SIG-M5 treated with dmso at 0.1 percent for 504 hours (cell line): ENCODE results near the gene LDOC1.
"Not testable (repeated sequence)": the region's sequence is repeated elsewhere in the genome, so short reads cannot be mapped to it uniquely, and the experiment has no call there.

Experiments
- DNase-seq: peaks from one replicate; lab custom pipeline; 2025; ENCODE audit not compliant: unreplicated experiment; lab: John Stamatoyannopoulos, UW

Gene LDOC1

DNA sequence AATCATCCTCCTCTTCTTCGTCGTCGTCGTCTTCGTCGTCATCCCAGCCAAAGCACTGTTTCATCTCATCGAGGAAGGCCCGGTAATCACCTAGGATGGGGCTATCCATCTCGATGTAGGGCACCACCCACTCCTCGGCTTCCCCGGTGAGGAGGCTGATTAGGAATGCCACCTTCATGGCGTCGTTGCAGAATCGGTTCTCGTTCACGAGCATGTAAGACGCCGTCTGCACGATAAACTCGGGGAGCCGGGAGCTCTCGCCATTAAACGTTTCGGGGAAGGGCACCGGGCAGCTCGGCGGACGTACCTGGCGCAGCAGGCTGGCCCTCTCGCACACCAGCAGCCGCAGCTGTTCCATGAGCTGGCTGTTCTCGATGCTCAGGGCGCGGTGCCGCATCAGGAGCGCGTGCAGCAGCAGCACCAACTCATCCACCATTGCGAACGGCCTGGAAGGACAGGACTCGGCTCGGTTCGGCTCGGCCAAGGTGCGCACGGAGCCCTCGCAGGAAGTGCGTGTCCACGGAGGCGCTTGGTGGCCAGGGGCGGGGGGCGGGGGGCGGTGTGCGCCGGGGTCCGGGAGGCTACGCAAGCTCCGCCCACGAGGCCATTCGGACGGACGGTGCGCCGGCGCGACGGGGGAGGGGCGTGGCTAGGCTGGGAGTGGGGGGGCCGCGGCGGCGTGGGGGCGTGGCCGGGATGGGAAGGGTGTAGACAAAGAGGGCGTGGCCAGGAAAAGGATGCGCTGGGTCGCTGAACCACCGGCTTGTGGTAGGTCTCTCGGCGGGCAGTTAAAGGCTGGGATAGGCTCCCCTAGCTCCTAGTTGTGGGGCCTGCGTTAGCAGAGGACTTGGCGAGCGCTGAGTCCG lies at the start of gene LDOC1:
LDOC1 (minus strand) TSS at position 544 of the 866 bp plus-strand sequence; CDS start at position 436, 108 bp downstream.
- no peak for DNase-seq

DNA sequence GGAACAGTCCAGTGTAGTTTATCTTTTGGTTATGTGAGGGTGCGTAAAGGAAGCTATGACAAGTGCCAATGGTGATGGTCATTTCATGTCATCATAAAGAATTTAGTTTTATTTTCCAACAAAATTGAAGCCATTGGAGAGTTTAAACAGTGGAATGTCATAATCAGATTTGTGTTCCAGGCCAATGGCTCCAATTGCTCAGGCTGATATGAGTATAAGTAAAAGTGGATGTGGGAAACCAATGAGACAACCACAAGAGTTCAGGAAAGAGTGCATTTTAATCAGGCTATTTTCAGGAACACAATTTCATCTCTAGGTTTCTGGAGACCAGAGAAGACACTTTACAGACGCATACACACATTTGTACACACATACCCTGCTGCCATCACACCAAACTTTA lies 44.7 kb upstream of the LDOC1 start:
- no peak for DNase-seq

DNA sequence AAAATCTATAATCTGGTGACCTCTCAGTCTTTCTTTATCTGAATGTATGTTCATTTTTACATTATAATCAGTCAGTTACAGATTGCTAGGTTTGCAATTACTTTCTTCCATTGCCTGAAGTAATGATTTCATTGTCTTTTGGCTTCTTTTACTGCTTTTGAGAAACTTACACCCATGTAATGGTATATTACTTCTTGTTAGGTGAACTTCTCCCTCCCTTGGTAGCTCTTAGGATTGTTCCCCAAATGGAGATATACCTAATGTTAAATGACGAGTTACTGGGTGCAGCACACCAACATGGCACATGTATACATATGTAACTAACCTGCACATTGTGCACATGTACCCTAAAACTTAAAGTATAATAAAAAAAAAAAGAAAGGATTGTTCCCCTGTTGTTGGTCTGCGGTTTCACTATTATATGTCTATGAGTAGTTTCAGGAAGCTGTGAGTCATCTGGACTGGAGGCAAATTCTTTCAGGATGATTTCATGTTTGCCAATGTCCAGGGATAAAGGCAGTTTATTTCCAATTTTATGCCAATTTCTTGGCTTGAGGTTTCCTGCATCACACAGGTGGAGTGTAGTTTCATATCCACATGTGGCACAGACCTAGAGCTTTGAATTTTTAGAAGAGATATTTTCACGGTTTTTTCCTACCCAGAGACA lies 43.5 kb upstream of the LDOC1 start:
- peak; percentile 18 for DNase-seq

DNA sequence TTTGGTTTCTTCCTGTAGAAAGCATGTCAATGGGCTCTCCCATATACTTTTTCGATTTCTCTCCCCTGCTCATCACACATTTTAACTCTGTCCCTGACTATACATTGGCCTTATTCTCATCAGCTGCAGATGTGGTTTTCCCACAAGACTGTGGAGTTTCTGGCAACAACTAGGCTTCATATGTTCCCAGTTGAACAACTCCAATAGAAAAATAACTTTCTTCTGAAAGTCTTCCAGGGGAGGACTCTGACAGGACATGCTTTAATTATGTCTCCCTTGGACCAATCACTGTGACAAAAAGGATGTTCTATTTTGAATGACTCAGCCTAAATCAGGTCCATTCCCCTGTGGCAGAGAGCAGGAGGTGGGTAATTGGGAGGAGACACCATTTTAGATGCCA lies 37.3 kb upstream of the LDOC1 start:
- DNase-seq, result no peak

DNA sequence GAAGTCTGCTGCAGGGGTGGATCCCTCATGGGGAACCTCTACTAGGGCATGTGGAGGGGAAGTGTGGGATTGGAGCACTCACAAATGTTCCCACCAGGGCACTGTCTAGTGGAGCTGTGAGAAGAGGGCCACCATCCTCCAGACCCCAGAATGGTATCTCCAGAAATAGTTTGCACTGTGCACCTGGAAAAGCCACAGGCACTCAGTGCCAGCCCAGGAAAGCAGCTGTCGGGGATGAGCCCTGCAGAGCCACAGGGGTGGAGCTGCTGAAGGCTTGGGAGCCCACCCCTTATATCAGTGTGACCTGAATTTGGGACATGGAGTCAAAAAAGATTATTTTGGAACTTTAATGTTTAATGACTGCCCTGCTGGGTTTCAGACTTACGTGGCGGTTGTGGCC lies 25.0 kb upstream of the LDOC1 start:
- no peak for DNase-seq

DNA sequence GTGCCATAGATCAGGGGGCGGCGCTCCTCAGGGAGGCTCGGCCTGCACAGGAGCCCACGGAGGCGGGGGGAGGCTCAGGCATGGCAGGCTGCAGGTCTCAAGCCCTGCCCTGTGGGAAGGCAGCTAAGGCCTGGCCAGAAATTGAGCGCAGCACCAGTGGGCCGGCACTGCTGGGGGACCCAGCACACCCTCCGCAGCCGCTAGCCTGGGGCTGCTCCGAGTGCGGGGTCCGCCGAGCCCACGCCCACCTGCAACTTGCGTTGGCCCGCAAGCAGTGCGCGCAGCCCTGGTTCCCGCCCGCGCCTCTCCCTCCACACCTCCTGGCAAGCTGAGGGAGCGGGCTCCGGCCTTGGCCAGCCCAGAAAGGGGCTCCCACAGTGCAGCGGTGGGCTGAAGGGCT lies 11.6 kb upstream of the LDOC1 start:
- DNase-seq, result not testable (repeated sequence)

DNA sequence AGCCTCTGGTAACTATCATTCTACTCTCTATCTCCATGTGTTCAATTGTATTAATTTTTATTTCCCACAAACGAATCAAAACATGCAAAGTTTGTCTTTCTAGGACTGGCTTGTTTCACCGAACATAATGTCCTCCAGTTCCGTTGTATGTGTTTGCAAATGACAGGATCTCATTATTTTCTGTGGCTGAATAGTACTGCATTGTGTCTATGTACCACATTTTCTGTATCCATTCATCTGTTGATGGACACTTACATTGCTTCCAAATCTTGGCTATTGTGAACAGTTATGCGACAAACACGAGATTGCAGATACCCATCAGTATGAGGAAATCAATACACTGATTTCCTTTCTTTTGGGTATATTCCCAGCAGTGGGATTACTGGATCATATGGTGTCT lies 8.4 kb upstream of the LDOC1 start:
- no peak for DNase-seq

DNA sequence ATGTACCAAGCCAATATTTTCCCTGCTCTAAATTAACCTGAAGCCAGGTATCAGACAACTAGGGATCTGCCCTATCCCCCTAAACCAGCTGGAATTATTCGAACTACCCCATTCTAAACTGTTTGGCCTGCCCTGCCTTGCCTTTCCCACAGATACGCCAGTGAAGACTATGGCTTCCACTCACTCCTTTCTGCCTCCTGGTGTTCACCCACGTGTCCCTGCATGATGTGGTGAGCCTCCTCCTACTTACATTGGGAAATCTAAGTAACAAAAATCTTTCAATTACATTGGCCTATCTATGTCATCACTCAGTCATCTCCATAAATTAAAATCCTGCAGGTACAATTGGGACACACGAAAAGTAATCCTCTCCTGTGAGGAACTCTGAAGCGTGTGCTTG lies 6.1 kb upstream of the LDOC1 start:
- DNase-seq, result no peak

DNA sequence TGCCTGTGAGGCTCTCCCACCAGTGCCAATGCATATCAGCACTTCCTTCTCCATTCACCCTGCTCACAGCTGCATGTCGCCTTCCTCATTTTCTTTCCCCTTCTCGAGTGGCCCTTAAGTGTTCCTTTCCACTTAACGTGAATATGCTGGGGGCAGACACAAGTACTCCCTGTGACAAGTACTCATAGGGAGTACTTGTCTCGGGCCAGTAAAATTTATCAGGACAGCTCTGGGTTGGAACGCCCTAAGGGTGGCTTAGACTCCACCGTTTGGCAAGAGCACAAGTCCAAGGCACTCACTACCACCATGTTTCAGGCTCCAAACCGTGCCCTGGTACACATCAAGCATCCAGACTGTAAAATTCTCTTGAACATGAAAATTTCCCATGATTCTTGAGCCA lies 3.9 kb upstream of the LDOC1 start:
- no peak for DNase-seq

DNA sequence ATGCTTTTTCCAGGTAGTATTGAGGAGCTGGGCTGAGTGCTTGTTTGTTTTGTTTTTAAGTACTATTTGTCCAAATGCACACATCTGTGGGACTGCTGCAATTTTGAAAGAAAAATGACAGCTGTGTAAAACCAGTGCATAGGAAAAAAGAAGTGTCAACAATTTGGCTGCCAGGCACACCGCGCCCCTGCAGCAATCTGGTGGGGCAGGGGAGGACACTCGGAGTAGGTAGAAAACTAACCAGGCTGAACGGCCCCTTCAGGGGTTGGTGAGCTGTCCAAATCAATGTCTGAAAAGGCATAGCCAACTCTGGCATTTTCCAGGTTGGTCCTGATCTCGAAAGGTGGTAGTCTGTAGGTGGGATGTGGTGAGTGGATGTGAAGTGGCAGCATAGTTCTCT lies 1.1 kb downstream of the LDOC1 start:
- no peak for DNase-seq

DNA sequence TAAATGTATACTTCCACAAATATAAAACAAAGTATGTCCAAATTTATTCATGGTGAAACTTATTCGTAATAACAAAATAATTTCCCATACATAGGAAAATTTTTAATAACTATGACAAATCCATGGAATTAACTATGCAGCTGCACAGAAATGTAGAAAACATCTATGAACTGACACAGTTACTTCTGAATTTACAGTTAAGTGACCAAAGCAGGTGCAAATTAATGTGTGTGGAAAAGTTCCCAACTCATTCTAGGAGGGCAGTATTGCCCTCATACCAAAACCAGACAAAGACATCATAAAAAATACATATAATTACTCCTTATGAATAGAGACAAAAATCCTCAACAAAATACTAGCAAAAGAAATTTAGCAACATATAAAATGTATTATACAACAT lies 12.5 kb downstream of the LDOC1 start:
- DNase-seq, result no peak

DNA sequence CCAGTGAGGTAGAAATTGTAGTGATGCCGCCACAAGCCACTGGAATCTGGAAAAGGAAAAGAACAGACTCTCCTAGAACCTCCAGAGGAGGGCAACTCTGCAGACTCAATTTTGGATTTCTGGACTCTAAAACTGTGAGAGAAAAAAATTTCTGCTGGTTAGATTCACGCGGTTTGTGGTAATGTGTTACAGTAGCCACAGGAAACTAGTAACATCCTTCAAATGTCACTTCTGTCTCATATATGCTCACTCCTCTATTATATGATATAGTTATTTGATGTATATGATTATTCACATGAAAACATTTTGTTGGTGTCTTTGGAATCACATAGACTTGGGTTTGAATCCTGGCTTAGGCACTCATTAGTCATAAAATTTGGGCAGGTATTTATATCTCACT lies 18.8 kb downstream of the LDOC1 start:
- no peak for DNase-seq

DNA sequence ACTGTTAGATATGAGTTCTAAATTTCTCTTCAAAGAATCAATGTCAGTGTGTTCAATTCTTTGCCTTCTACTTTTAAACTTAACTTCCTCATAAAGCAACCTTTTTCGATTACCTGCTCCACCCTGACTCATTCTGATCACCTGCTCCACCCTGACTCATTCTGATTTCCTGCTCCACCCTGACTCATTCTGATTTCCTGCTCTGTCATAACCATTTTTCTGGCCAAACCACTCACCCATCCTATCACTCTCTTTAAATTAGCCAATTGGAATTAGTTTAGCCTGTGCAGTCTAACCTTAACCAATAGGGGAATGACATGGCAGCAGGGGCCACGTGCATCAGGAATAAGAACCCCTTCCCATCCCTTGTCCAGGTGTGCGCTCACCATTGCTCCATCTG lies 21.7 kb downstream of the LDOC1 start:
- not testable (repeated sequence) for DNase-seq

DNA sequence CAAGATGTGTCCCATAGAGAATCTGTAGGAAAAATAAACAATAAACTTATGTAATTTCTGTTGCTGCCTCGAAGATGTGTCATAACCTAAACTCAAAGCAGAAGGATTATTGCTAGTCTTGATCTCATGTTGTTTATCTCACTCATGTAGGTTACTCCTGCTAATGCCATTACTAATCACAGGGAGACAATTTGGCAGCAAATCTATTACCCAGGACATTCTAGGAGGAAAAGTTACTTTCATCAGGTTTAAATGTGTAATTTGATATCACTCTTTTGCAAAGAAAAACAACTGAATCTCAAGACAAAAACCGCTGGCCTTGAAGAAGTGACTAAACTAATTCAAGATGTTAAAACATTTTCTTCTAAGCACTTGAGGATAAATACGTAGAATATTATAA lies 34.0 kb downstream of the LDOC1 start:
- no peak for DNase-seq

DNA sequence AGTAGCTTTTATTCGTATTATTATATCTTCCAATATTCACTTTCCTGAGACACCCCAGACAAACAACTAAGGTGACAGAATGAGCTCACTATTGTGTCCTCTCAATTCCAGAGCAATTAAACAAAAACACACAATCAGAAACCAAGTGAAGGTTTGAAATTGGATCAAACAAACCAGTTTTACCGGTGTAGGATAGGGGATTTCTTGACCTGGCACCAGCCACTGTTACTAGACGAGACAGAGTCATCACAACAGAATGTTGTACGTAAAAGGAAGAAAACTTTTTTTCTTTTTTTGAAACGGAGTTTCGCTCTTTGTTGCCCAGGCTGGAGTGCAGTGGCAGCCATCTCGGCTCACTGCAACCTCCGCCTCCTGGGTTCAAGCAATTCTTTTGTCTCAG lies 43.7 kb downstream of the LDOC1 start:
- peak; percentile 53 for DNase-seq

DNA sequence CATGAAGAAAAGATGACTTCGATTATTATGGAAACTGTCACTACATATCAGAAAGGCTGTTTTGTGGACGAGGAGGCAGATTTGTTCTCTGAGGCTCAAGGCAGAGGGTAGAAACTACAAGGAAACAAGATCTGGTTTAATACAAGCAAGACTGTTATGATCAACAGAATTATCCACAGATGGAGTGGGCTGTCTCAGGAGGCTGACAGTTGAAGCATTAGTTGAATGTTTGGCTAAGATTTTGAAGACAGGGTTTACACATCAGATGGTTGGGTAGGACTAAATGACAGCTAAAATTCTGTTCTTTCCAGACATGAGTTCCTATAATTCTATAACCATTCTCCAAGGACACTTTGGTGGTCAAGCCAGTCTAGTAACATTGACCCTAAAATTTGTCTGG lies 49.8 kb downstream of the LDOC1 start:
- DNase-seq, result no peak
